Pulmonary artery endothelial cell (primary cell): ENCODE measurements around the gene CTIF. TPM values are rescaled to one million over a fixed set of nuclear protein-coding genes. Genes with fewer than 3 reads are reported as not detected.
"Not testable (repeated sequence)": the region's sequence is repeated elsewhere in the genome, so short reads cannot be mapped to it uniquely, and the experiment has no call there.

Experiments used
- DNase-seq: peaks from one replicate; pipeline ENCODE4 v3.0.0-alpha.2; 2011; ENCODE audit warnings: low read depth, low spot score
- total RNA-seq: library from RNA; depleted of rRNA; stranded (reverse); fragments of >200 nt; gene quantifications from 2 replicates; pipeline ENCODE4 v1.2.3, GENCODE V29; 2014

Gene CTIF
- total RNA-seq, 1 donor from 2014 or later = 15.2 TPM

DNA sequence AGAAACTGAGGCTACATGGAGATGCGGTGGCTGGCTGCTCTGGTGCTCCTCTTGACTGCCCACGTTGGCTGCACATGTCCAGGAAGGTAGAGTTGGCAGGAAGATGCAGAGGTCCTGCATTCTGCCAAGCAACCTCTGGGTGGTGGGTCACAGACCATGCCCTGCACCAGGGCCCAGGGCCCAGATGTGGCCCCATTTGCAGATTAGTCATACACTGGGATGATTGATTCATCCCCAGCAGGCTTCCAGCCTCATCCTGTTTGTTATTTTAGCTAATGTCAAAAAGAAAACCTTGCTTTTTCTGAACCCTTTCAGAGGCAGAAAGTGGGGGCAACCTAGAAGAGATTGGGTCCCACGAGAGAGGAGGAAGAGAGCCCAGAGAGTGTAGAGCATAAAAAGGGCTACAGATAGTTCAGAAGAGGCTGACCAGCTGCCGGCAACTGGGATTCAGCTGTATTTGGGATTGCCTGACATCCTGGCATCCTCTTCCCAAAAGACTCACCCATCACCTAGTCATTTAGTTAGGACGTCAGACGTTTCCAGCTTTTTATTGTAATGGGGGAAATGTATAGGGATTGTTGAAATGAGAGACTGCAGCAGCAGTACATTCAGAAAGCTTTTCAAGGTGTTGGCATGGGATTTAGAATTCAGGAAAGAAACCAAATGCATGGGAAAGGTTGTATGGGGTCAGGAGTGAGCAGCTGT is 101.9 kb downstream of the CTIF start:
- DNase-seq = no peak

DNA sequence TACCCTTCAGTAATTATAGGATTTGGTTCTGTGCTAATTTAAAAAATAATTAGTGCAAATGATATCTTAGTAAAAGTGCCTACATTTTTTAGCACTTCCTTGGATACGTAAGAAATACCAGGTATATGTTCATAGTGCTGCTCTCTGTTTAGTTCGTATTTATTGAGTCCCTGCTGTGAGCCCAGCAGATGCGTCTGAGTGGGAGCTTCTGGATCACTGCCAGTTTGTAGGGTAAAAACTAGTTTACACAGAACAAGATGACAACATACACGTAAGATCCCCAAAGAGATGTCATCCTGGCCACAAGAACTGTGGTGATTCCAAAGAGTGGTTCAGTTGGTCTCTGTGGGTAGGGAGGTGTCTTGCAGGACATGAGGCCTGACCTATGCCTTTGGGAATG is 103.2 kb downstream of the CTIF start:
- DNase-seq = no peak

DNA sequence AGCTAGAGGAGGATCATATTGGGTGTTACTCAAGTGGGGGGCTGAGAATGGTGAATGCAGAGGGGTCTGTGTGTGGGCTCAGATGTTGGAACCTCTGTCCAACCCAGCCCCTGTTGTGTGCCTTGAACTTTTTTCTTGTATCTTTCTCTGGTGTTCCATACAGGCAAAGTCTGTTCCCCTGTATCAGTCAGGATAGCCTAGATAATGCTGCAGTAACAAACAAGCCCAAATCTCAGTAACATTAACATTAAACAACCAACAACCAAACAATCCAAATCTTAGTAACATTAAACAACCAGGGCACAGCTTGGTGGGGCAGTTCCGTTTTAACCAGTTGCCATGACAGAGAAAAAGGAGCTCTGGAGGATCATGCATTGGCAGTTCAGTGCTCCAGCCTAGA is 103.7 kb downstream of the CTIF start:
- DNase-seq = no peak

DNA sequence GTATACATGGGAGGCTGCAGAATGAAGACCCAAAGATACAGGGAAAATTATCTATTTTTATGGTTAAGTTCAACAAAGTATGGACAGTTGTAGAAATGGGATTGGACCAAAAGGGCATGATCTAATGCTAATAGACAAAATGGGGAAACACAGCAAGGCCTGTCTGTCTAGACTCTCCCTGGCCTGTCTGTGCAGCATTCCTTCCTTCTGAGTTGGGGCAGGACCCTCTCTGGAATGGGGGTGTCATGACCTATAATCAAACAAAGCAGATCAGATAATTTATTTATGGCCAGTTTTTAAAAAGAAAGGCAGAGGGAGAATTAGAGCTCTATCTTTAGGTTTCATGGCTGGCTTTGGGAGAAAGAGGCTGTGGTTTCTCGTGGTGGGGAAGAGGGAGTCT is 104.4 kb downstream of the CTIF start:
- no peak for DNase-seq

DNA sequence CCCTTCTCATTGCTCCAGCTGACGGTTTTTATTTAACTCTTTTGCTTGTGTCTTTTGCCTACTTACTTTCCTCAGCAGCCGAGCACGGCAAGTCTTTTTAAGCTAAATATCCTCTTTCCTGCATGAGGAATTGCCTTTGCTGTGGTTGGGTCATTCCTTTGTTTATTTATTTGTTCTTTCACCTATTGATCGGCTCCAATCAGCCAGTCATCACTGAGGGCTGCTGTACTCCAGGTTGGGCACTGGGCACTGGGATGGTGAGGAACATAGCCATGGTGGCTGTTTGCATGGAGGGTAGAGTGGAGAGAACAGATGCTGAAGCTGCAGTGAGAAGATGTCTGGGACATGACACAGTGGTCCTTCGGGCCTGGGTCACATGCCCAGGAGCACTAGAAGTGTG is 105.2 kb downstream of the CTIF start:
- no peak for DNase-seq

DNA sequence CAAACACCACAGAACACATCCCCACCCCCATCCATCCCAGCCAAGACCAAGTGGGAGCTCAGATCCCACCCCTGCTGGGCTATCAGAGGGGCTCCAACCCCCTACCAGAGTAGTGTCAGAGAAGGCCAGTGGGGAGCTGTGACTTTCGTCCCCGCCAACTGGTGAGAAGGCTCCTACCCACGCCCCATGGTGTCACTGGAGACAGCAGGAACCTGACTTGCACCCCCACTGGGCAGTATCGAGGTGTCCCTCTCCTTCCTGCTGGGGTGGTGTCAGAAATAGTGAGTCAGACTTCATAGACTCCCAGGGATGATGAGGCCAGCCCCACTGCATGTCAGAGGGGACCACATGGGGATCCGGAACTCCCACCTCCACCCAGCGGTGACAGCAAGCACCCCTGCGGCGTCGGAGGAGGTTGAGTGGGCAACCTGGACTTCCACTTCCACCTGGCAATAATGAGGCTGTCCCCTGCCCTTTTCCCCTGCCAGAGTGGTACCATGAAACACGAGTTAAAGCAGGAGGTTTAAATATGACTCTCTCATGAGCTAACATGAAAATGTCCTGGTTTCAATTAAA is 106.7 kb downstream of the CTIF start:
- DNase-seq = no peak

DNA sequence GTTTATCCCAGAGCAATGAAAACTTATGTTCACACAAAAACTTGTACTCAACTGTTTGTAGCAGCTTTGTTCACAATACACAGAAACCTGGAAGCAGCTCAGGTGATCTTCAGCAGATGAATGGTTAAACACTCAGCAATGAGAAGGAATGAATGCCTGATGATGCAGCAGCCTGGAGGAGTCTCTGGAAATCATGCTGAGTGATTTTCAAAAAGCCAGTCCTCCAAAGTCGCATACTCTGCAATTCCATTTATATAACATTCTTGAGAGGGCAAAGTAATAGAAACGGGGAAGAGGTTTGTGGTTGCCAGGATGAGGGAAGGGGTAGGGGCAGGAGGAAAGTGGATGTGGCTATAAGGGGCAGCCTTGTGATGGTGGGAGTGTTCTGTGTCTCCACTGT is 108.1 kb downstream of the CTIF start:
- DNase-seq = no peak

DNA sequence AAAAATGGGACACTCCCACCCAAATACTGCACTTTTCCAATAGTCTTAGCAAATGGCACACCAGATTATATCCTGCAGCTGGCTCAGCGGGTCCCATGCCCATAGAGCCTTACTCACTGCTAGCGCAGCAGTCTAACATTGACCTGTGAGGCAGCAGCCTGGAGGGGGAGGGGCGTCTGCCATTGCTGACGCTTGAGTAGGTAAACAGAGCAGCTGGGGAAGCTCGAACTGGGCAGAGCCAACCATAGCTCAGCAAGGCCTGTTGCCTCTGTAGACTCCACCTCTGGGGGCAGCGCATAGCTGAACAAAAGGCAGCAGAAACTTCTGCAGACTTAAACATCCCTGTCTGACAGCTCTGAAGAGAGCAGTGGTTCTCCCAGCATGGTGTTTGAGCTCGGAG is 110.4 kb downstream of the CTIF start:
- DNase-seq = no peak

DNA sequence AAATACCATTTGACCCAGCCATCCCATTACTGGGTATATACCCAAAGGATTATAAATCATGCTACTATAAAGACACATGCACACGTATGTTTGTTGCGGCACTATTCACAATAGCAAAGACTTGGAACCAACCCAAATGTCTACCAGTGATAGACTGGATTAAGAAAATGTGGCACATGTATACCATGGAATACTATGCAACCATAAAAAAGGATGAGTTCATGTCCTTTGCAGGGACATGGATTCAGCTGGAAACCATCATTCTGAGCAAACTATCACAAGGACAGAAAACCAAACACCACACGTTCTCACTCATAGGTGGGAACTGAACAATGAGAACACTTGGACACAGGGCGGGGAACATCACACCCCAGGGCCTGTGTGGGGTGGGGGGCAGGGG is 115.8 kb downstream of the CTIF start:
- not testable (repeated sequence) for DNase-seq

DNA sequence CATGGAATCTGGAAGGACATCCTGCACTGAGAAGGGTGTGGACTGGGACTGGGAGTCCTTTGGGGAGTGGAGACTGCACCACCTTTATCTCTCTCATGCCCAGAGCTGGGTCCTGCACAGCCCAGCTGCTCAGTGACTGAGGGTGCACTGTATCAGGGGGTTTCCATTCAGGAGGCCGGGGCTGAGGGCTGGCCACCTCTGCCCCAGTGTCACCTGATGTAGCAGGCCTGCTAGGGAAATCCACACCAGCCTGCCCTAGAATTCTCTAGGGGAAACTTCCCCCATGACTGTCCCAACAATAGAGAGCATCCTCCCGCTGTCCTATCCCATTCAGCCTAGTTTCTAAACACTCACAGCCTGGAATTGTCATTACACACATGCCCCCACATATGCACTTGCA is 116.7 kb downstream of the CTIF start:
- DNase-seq = no peak

DNA sequence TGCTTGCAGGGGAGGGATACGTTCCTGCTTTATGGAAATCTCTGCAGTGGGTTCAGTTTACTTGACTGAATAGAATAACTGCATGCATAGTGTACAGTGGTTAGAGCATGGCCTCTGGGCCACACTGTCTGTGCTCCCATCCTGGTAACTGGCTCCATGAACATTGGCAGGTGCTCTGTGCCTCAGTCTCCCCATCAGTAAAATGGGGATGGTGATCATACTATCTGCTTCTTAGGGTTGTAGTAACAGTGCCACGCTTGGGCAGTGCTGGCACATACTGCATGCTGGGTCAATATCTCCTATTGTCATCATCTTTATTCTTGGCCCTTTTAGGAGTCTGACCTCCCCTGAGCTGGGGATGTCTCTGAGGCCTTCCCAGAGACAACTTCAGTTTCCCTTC is 117.3 kb downstream of the CTIF start:
- no peak for DNase-seq

DNA sequence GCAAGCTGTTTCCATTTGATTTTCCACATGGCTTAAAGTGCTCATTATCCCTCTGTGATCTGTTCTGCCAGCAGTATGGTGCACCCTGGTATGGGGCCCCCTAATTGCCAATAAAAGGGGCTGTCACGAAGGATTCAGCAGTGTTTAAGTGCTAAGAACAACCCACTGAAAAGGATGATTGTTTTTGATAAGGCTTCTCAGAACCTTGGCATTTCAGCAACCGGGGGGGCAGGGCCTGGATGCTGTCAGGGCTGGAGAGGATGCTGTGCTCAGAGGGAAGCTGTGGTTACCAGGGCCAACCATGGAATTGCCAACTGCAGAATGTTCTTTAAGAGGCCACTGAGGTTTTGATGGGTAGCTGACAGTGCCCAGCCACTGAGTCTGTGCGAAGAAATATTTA is 117.8 kb downstream of the CTIF start:
- DNase-seq = no peak

DNA sequence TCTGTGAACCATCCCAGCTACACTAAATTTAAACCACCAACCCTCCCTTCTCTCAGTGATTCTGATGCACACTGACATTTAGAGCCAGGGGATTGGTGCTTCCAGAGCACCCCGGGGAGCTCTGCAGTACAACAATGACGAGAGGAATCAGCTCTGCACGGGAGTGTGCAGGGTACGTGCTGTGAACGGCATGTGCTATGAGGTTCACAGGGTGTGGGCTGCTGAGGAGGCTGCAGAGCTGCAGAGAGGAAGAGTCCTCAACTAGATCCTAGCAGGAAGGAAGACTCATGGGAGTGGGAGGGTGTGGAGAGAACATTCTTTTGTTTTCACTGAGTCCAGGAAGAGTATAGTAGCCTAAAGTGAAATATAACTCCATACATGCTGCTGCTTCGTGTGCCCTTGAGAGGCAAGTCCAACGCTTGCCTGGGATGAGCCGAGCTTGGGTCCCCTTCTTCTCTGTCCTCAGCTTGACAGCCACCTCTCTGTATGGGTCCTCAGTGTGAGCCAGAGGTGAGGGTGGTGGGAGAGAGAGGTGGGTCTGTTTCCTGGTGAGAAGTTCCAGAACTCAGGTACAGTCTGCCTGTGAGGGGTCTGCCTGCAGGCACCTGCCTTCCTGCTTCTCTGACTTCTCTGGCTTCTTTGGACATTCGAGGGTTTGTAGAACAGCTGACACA is 118.8 kb downstream of the CTIF start:
- no peak for DNase-seq

DNA sequence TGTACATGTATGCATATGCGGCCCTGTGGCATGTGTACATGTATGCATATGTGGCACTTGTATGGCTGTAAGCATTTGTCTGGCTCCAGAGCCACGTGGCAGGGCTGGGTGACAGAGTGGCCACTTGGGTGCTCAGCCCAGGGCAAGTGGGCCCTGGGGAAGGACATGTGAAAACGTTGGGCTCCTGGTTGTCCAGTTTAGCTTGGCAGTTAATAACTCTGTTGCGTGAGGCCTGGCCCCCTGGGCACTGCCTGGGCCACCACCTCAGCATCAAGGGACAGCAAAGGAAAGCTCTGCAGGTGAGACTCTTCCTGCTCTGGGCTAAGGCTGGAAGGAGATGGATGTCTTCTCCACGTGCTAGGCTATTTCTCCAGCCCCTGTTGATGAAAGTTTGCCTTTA is 119.9 kb downstream of the CTIF start:
- no peak for DNase-seq

DNA sequence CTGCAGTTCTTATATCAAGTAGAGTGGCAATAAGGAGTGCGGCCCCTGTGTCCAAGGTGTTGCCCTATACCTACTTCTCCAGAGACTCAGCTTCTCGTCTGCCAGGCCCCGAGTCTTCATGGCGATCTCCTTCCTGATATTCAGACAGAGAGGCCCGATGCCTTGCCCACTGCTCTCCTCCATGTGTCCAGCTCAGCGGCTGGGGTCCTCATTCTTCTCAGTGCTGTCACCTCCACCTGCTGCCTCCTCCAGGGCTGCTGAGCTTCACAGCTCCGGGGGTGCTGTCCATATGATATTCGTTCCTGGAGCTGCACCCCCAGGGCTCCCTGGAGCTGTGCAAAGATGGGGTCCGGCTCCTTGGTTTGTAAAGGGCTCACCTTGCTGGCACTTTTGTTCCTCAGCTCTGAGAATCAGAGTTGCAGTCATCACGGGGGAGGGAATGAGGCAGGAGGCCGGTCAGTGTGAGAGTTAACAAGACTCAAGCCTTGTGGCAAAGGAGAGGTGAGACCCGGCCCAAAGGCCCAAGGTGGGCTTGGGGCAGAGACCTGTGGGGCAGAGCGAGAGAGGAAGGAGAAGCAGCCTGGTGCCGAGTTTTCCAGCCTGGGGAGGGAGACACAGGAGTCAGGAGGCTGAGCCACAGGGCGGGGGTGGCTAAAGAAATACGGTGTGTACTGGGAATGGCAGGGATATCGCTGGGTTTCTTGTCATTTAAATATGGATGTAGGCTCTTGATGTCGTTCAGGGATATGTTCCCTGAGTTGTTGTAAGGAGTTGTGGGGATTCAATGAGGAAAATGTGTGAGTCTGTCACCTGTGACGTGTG is 120.6 kb downstream of the CTIF start:
- DNase-seq = no peak

DNA sequence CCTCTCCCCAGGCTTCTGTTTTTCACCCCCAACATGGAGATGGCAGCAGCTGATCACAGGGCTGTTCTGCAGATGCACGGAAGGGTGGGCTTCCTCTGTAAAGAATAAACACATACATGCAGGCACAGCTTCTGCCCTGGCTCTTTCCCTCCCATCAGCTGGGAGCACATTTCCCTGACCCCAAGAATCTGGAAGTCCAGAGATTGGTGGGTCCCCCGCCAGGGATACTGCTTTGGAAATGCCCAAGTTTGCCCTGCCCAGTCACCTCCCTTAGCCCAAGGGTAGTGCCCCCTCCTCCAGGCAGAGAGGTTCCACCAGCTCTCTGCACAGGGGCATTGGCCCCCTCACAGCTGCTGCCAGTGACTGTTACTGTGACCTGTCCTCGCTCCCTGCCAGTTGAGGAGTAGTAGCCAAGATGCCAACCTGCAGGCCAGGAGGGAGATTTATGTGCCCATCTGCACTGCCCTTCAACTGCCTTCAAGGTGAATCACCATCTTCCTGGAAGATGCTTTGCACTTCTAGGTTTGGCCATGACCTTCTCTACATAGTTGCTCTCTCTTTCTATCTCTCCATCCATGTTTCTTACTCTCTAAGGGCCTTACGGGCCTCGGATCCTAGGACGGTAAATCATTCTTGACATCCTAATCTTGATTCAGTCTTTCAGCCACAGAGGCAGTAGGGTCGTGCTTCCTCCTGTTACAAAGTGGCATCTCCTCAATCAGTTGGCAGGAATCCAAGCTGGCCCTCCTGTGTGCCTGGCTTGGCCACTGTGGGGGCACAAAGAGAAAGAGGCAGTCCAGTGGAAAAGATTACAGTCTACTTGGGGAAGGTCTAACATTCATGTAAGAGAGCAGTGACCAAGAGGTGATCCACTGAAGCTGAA is 121.8 kb downstream of the CTIF start:
- DNase-seq = no peak

DNA sequence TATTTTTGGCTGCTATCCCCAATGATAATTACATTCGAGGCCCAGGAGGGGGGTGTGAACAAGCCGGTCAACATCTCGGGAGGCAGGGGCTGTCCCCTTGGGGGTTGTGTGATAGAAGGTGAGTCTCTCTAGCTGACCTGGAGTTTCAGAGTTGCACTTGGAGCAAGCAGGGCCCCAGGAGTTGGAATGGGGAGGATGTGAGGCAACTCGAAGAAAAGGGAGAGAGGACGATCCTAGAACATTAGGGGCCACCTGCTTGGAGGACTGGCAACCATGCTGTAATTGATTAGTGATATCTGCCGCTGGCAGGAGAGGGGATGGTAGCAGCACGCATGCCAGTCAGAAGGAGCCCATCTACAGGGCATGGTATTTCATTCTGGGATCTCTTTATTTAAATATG is 122.6 kb downstream of the CTIF start:
- DNase-seq = no peak

DNA sequence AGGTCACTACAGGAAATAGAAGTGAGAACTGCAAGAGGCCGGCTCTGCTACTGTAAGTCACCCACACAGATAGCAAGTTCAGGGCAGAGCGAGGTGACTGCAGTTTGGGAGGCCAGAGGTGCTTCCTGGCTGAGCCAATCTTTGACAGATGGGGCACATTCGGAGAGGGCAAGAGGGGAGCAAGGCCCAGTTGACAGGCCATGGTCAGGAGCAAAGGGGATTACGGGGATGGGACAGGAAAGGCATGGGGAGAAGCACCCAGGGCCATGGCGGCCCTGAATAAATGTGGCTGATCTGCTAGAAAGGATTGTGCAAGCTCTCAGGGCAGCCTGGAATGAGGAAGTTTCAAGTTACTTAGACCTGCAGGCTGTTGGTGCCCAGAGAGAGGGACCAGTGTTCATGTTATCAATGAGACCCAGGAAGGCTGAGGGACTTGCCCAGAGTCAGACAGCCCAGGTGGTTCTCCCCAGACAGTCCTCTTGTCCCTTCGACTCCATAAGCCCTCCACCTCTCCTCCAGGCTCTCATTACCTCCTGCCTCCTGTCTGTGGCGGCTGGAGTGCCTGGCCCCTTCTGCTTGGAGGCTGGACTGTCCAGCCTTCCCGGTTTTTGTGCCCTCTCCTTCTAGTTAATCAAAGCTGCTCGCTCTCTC is 123.3 kb downstream of the CTIF start:
- DNase-seq = no peak

DNA sequence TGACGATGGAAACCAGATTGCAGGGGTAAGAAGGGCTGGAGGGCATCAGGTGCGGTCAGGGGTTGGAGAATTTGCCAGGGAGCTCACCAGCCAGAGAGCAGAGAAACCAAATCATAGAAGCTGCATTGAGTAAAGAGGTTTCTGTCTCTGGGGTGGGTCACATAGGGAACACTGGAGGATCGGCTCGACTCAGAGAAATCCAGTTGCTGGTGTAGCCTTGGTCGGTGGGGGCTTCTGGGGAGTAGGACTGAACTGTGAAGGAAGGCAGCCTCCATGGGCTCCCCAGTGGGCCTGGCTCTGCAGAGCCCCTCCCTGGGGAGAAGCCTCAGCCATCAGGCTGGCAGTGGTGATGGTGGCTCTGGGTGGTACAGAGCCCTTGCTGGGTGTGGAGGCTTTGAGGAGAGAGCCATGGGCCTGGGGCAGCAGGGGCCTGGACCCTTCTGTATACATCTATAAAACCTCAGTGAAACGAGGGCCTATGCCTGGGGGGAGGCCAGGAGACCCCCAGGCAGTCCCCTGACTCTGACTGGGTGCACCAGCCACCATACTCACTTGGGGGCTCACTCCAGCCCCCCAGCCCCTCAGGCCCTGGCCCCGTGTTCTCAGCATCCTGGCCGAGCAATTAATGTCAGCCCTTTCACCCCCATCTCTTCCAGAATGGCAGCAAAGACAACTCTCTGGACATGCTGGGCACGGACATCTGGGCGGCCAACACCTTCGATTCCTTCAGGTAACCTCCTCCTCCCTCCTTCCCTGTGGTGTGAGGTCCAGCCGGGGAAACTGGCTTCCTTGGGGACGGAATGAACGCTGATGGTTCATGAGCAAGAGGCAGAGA is 124.5 kb downstream of the CTIF start:
- DNase-seq = no peak
